ENCODE measurements around the gene CPED1. TPM values are rescaled to one million over a fixed set of nuclear protein-coding genes. Genes with fewer than 3 reads are reported as not detected.

CPED1 gene
- total and polyA plus RNA-seq, 2 experiments from 2014 or later, result 0.17 to 0.47 TPM

- Histone ChIP-seq H3F3A (replicated peaks; ENCODE audit: low read depth) (no peaks in the 10 kb centered on the region), H3K27me3 (ENCODE audit: insufficient read depth) (no peaks in the 10 kb centered on the region), H4K20me1 (replicated peaks; ENCODE audit: insufficient read depth) (no peaks in the 10 kb centered on the region), H3K4me1 (ENCODE audit: insufficient read depth) (peaks cover 4% of the 10 kb centered on the region; the same call in 1 of the 2 replicates), H2AFZ (no peak overlapping the region), H3K9me2 (ENCODE audit: insufficient read depth) (no peaks in the 10 kb centered on the region), H3K79me2 (replicated peaks; ENCODE audit: insufficient read depth) (no peaks in the 10 kb centered on the region), H3K4me2 (no peak overlapping the region), H3K36me3 (ENCODE audit: insufficient read depth) (no peaks in the 10 kb centered on the region), H3K27ac (ENCODE audit: low read depth) (no peak overlapping the region), H3K4me3 (no peak overlapping the region)
- Mint-ChIP-seq H3K4me3 (no peak overlapping the region), H3K27ac (no peak overlapping the region), H3K36me3 (ENCODE audit: low read depth) (no peaks in the 10 kb centered on the region), H3K9me3 (no peaks in the 10 kb centered on the region), H3K4me1 (peaks cover 16% of the 10 kb centered on the region; the same call in 2 of the 3 replicates), H3K27me3 (ENCODE audit: insufficient read depth, low read depth, poor library complexity) (no peaks in the 10 kb centered on the region)
- TF ChIP-seq EZH2phosphoT487 (IDR thresholded peaks at IDR 0.05; ENCODE audit: unreplicated experiment), result no peak
- TF ChIP-seq STAT1 (IDR thresholded peaks at IDR 0.05; ENCODE audit: unreplicated experiment), result no peak
- TF ChIP-seq ZNF462 (CRISPR knock-in tag; IDR thresholded peaks at IDR 0.05), result no peak
- peak in 1 of 2 experiments; percentile 68; a peak in 3 of 4 replicates for TF ChIP-seq CTCF (conservative IDR thresholded peaks at IDR 0.05; ENCODE audit: low read depth in 2 of 2)
- no peak for TF ChIP-seq POLR2AphosphoS5 (IDR thresholded peaks at IDR 0.05; ENCODE audit: low read depth)
- no peak for TF ChIP-seq NANOG (IDR thresholded peaks at IDR 0.05; ENCODE audit: borderline replicate concordance)
- DNase-seq (ENCODE audit: low spot score) (peak; percentile 35), ATAC-seq (peak; percentile 92)
These were observed 315.1 kb downstream of the CPED1 start for GRCh38 chr7:121303422-121304101.

All from GM23338 (cell line).